ENCODE data around the gene NPAS3.
A peak's percentile ranks its signal among the peaks of the same experiment; 100 is the strongest.

NPAS3 gene

DNA sequence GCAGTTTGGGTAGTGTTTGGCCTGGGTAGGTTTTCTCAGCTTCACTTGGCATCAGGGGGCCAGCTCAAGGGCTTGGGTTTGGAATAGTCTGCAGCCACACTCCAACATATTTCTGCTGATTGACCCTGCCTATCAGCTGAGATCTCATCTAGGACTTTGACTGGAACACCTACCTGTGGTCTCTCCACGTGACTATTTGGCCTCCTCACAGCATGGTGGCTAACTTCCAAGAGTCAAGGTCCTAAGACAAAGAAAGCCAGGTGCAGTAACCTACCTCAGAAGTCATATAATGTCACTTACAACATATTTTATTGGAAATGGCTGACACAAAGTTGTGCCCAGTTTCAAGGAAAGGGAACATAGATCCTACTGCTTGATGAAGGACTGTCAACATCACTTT, 531.2 kb downstream of the NPAS3 start:
- H3K9ac ChIP-seq (ENCODE audit: insufficient read length), result no peak overlapping the region
- no peak for DNase-seq (ENCODE audit: low read depth, low spot score)
- H3K27ac ChIP-seq, result no peak overlapping the region
- no peak overlapping the region for H3K4me3 ChIP-seq
- no peaks in the 10 kb centered on the region for H3K36me3 ChIP-seq (ENCODE audit: insufficient read depth, low read length)
- TF ChIP-seq EZH2 (IDR thresholded peaks at IDR 0.05), result no peak
- no peak for TF ChIP-seq POLR2AphosphoS5 (IDR thresholded peaks at IDR 0.05; ENCODE audit: borderline replicate concordance, low read depth, low read length)
- TF ChIP-seq FOXP2 (optimal IDR thresholded peaks at IDR 0.05; ENCODE audit: control extremely low read depth, extremely low read length, insufficient read depth), result no peak
- H3K9me3 ChIP-seq (ENCODE audit: low read depth, low read length), result no peaks in the 10 kb centered on the region

DNA sequence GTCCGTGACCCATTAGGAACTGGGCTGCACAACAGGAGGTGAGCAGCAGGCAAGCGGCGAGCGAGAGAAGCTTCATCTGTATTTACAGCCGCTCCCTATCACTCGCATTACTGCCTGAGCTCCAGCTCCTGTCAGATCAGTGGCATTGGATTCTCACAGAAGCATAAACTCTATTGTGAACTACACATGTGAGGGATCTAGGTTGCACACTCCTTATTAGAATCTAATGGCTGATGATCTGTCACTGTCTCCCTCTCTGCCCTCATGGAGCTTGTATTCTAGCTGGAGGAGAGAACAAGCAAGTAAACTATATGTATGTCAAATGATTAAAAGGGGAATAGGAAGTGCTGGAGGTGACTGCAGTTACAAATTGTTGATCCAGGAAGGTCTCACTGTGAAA, 533.1 kb downstream of the NPAS3 start:
- DNase-seq (ENCODE audit: low read depth, low spot score), result no peak
- Histone ChIP-seq H3K27ac (no peak overlapping the region), H3K9me3 (ENCODE audit: low read depth, low read length) (no peaks in the 10 kb centered on the region), H3K9ac (ENCODE audit: insufficient read length) (no peak overlapping the region), H3K36me3 (ENCODE audit: insufficient read depth, low read length) (no peaks in the 10 kb centered on the region), H3K4me3 (no peak overlapping the region)
- no peak for TF ChIP-seq FOXP2 (optimal IDR thresholded peaks at IDR 0.05; ENCODE audit: control extremely low read depth, extremely low read length, insufficient read depth)
- no peak for TF ChIP-seq EZH2 (IDR thresholded peaks at IDR 0.05)
- TF ChIP-seq POLR2AphosphoS5 (IDR thresholded peaks at IDR 0.05; ENCODE audit: borderline replicate concordance, low read depth, low read length), result no peak

DNA sequence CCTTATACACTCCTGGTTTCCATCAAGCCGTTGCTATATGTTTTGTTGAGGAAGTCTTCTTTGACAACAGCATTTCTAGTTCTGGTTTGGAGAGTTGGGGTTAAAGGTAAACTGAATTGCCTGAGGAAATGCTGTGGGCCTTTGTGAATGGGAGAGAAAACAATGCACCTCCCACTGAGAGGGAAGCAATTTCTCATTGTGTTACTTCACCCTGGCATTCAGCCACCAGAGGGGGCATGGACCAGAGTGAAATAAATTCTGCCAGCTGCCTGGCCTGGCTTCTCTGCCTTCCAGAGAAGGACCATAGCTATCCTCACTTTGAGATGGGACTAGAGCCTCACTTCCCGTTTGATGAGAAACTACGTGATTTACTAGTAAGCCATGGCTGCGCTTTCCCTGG, 536.9 kb downstream of the NPAS3 start:
- H3K27ac ChIP-seq, result no peak overlapping the region
- no peak overlapping the region for H3K9ac ChIP-seq (ENCODE audit: insufficient read length)
- TF ChIP-seq POLR2AphosphoS5 (IDR thresholded peaks at IDR 0.05; ENCODE audit: borderline replicate concordance, low read depth, low read length) (no peak), FOXP2 (optimal IDR thresholded peaks at IDR 0.05; ENCODE audit: control extremely low read depth, extremely low read length, insufficient read depth) (no peak)
- no peak for DNase-seq (ENCODE audit: low read depth, low spot score)
- H3K36me3 ChIP-seq (ENCODE audit: insufficient read depth, low read length), result no peaks in the 10 kb centered on the region
- H3K4me3 ChIP-seq, result no peak overlapping the region
- no peaks in the 10 kb centered on the region for H3K9me3 ChIP-seq (ENCODE audit: low read depth, low read length)

DNA sequence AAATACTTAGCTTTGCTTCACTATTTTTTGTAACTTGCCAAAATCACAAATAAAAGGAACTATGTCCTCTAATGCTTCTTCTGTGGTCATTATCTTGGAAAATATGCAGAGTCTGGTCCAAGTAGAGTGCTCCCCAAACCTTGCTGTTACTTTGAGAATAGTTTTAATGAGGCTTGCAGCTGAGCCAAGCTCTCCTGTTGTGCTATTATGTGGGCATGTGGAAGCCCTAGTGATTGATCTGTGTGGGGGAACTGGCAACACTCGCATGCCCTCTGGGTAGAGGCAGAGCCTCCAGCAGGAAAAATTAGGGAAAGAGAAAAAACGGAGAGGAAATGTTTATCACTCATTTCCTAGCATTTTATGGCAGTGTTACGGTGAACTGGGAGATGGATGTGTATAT, 539.1 kb downstream of the NPAS3 start:
- Histone ChIP-seq H3K27ac (no peak overlapping the region; the same call in 1 of the 2 replicates), H3K9ac (ENCODE audit: insufficient read length) (no peak overlapping the region)
- TF ChIP-seq FOXP2 (optimal IDR thresholded peaks at IDR 0.05; ENCODE audit: control extremely low read depth, extremely low read length, insufficient read depth), result peak; percentile 64
- TF ChIP-seq POLR2AphosphoS5 (IDR thresholded peaks at IDR 0.05; ENCODE audit: borderline replicate concordance, low read depth, low read length), result no peak
- no peak for TF ChIP-seq EZH2 (IDR thresholded peaks at IDR 0.05)

DNA sequence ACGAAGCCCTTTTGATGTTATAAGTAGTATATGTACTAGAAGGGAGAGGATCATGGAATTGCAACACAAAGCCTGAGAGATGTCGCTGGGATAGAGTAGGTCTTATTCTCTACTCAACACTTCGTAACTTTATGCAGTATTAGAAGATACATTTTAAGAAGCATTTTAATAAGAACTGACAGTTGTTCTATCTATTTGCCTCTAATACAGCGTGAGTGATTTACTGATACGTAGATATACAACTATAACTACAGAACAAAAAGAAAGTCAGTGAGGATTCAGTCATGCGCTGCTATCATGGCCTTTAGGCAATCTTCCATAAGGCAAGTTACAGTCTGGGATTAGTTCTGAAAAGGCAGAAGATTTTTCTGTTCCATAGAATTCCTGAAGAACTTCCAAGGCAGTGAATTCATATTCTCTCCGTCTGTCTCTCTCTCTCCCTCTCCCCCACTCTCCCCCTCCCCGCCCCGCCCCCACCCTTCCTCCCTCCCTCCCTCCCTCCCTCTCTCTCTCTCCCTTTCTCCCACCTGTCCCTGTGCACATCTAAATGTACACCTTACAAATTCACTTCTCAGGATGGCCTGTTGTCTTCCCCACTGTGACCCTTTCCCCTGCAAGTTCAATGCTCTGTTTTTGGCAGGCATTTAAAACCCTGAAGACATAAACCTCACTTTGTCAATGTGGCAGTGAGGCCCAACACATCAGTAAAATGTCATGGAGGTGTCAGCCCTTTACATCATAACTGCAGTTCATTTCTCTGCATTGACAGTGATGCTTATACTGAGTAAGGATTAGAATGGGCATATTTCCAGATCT, 541.6 kb downstream of the NPAS3 start:
- no peak for DNase-seq (ENCODE audit: low read depth, low spot score)
- H3K9ac ChIP-seq (ENCODE audit: insufficient read length), result no peak overlapping the region
- H3K4me3 ChIP-seq, result no peak overlapping the region
- TF ChIP-seq POLR2AphosphoS5 (IDR thresholded peaks at IDR 0.05; ENCODE audit: borderline replicate concordance, low read depth, low read length), result no peak
- no peak for TF ChIP-seq EZH2 (IDR thresholded peaks at IDR 0.05)
- TF ChIP-seq FOXP2 (optimal IDR thresholded peaks at IDR 0.05; ENCODE audit: control extremely low read depth, extremely low read length, insufficient read depth), result no peak
- no peaks in the 10 kb centered on the region for H3K9me3 ChIP-seq (ENCODE audit: low read depth, low read length)
- H3K36me3 ChIP-seq (ENCODE audit: insufficient read depth, low read length), result no peaks in the 10 kb centered on the region
- H3K27ac ChIP-seq, result no peak overlapping the region

More for the DNA sequence above, 539.1 kb downstream of the NPAS3 start:
- no peak overlapping the region for H3K4me3 ChIP-seq
- H3K9me3 ChIP-seq (ENCODE audit: low read depth, low read length), result no peaks in the 10 kb centered on the region
- DNase-seq (ENCODE audit: low read depth, low spot score), result peak; percentile 48
- no peaks in the 10 kb centered on the region for H3K36me3 ChIP-seq (ENCODE audit: insufficient read depth, low read length)

DNA sequence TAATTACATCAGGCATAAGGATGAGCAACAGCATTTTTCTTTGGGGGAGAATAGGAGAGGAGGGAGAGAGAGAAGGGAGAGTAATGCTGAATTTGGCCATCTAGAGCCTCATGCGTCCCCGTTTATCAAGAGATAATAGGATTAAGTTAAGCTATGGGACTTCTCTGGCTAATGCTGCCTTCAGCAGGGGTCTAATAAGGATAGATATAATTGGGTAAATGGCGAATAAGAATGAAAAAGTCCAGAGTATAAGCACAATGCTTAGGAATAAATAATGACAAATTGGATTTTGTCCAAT, 542.2 kb downstream of the NPAS3 start:
- no peak for DNase-seq (ENCODE audit: low read depth, low spot score)
- TF ChIP-seq EZH2 (IDR thresholded peaks at IDR 0.05) (no peak), FOXP2 (optimal IDR thresholded peaks at IDR 0.05; ENCODE audit: control extremely low read depth, extremely low read length, insufficient read depth) (no peak), POLR2AphosphoS5 (IDR thresholded peaks at IDR 0.05; ENCODE audit: borderline replicate concordance, low read depth, low read length) (no peak)
- Histone ChIP-seq H3K4me3 (no peak overlapping the region), H3K9me3 (ENCODE audit: low read depth, low read length) (no peaks in the 10 kb centered on the region), H3K9ac (ENCODE audit: insufficient read length) (no peak overlapping the region), H3K27ac (no peak overlapping the region), H3K36me3 (ENCODE audit: insufficient read depth, low read length) (no peaks in the 10 kb centered on the region)

DNA sequence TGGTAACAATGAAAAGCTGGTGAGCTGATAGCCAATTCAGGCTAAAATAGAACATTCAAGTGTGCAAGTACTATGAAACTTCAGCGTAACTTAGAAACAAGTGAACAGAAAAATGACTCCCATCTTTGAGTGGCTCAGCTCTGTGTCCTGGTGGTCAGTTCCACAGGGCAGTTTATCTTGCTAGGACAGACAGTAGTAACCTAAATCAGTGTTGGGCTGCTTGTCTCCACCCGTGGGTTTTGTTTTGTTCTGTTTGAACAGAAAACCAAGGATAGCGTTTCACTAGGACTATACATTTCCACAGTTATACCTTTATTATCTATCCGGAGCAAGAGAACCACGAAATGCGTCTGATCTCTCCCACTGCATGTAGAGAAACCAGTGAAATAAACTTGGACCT, 544.4 kb downstream of the NPAS3 start:
- TF ChIP-seq FOXP2 (optimal IDR thresholded peaks at IDR 0.05; ENCODE audit: control extremely low read depth, extremely low read length, insufficient read depth), result no peak
- no peak for TF ChIP-seq EZH2 (IDR thresholded peaks at IDR 0.05)
- no peak for TF ChIP-seq POLR2AphosphoS5 (IDR thresholded peaks at IDR 0.05; ENCODE audit: borderline replicate concordance, low read depth, low read length)
- H3K9me3 ChIP-seq (ENCODE audit: low read depth, low read length), result no peaks in the 10 kb centered on the region
- H3K36me3 ChIP-seq (ENCODE audit: insufficient read depth, low read length), result no peaks in the 10 kb centered on the region
- DNase-seq (ENCODE audit: low read depth, low spot score), result no peak
- no peak overlapping the region for H3K27ac ChIP-seq
- no peak overlapping the region for H3K4me3 ChIP-seq
- no peak overlapping the region for H3K9ac ChIP-seq (ENCODE audit: insufficient read length)

DNA sequence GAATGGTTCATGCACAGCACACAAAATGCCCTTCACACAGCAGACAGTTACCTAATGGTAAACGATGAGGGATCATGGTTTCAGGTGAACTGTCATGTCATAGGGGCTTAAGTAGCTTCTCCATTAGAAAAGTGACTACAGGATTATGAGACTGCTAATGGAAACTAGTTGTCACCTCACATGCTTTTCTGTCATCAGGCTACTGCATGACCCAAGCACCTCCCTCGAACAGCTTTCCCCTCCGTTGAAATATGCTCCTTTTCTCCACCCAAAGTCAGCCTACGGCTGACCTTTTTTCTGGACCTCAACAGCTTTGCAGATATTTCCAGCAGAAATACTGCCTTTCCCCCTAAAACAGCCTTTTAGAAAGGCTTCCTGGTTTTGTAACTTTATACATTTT, 544.9 kb downstream of the NPAS3 start:
- H3K27ac ChIP-seq, result no peak overlapping the region
- no peak for TF ChIP-seq FOXP2 (optimal IDR thresholded peaks at IDR 0.05; ENCODE audit: control extremely low read depth, extremely low read length, insufficient read depth)
- no peak for TF ChIP-seq EZH2 (IDR thresholded peaks at IDR 0.05)
- TF ChIP-seq POLR2AphosphoS5 (IDR thresholded peaks at IDR 0.05; ENCODE audit: borderline replicate concordance, low read depth, low read length), result no peak
- H3K4me3 ChIP-seq, result no peak overlapping the region
- H3K9ac ChIP-seq (ENCODE audit: insufficient read length), result no peak overlapping the region
- no peak for DNase-seq (ENCODE audit: low read depth, low spot score)
- no peaks in the 10 kb centered on the region for H3K36me3 ChIP-seq (ENCODE audit: insufficient read depth, low read length)
- no peaks in the 10 kb centered on the region for H3K9me3 ChIP-seq (ENCODE audit: low read depth, low read length)

DNA sequence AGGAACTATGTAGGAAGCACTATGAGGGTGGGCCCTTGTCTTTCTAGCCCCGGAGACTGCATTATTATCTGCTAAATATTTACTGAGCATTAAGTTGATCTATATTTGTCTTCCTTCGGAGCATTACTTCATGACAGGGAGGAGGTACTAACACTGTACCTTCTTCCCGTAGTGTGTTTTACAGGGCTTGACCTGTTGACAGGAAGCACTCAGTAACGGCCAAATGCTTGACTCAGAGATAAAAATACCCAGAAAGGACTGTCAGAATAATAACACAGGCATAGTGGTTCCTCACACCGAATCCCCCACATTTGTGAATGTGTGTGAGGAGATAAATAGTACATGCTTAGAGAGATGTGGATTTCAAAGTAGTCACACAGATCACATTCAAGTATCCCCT, 545.6 kb downstream of the NPAS3 start:
- DNase-seq (ENCODE audit: low read depth, low spot score), result no peak
- no peaks in the 10 kb centered on the region for H3K36me3 ChIP-seq (ENCODE audit: insufficient read depth, low read length)
- no peak for TF ChIP-seq FOXP2 (optimal IDR thresholded peaks at IDR 0.05; ENCODE audit: control extremely low read depth, extremely low read length, insufficient read depth)
- TF ChIP-seq EZH2 (IDR thresholded peaks at IDR 0.05), result no peak
- TF ChIP-seq POLR2AphosphoS5 (IDR thresholded peaks at IDR 0.05; ENCODE audit: borderline replicate concordance, low read depth, low read length), result no peak
- H3K9ac ChIP-seq (ENCODE audit: insufficient read length), result no peak overlapping the region
- H3K4me3 ChIP-seq, result no peak overlapping the region
- H3K27ac ChIP-seq, result no peak overlapping the region
- no peaks in the 10 kb centered on the region for H3K9me3 ChIP-seq (ENCODE audit: low read depth, low read length)
